Type B pancreatic cell (in vitro differentiated cells): ENCODE measurements around the gene SLC7A1. TPM values are rescaled to one million over a fixed set of nuclear protein-coding genes. Genes with fewer than 3 reads are reported as not detected.

Experiments
- DNase-seq: peaks from one replicate; pipeline ENCODE4 v3.0.0; 2021; ENCODE audit warnings: mixed read lengths; ENCODE audit not compliant: unreplicated experiment; ENCODE audit errors: extremely low spot score
- H3K27ac Mint-ChIP-seq: 2 replicates; pipeline ENCODE4 v1.8.0; 2021; ENCODE audit warnings: mild to moderate bottlenecking, mixed read lengths
- H3K27me3 Mint-ChIP-seq: 2 replicates; pipeline ENCODE4 v1.8.0; 2021; ENCODE audit warnings: mixed read lengths
- H3K36me3 Mint-ChIP-seq: 2 replicates; pipeline ENCODE4 v1.8.0; 2021; ENCODE audit warnings: mixed read lengths
- H3K4me1 Mint-ChIP-seq: one replicate; pipeline ENCODE4 v1.8.0; 2021; ENCODE audit warnings: mixed read lengths; ENCODE audit not compliant: unreplicated experiment
- H3K4me3 Mint-ChIP-seq: 2 replicates; pipeline ENCODE4 v1.8.0; 2021; ENCODE audit warnings: mild to moderate bottlenecking, mixed read lengths
- H3K9me3 Mint-ChIP-seq: 2 replicates; pipeline ENCODE4 v1.8.0; 2021; ENCODE audit warnings: mixed read lengths
- total RNA-seq: library from RNA; stranded (reverse); gene quantifications from 2 replicates; pipeline ENCODE4 v1.2.1, GENCODE V29; 2021; ENCODE audit warnings: low replicate concordance
- TF ChIP-seq, protein P1 (sequence below): fragments of 200-600 bp; sonication (generic); conservative IDR thresholded peaks from 2 replicates; pipeline ENCODE4 v1.5.0; 2021; ENCODE audit warnings: antibody characterized with exemption, mild to moderate bottlenecking

The SLC7A1 gene
- total RNA-seq, 1 donor from 2014 or later: 42.1 TPM

- Mint-ChIP-seq H3K27me3 (no peaks in the 10 kb centered on the region), H3K4me1 (peaks cover 24% of the 10 kb centered on the region), H3K27ac (no peak overlapping the region), H3K4me3 (no peak overlapping the region), H3K36me3 (peaks cover 24% of the 10 kb centered on the region), H3K9me3 (no peaks in the 10 kb centered on the region)
- no peak for DNase-seq
- TF ChIP-seq, protein P1, sequence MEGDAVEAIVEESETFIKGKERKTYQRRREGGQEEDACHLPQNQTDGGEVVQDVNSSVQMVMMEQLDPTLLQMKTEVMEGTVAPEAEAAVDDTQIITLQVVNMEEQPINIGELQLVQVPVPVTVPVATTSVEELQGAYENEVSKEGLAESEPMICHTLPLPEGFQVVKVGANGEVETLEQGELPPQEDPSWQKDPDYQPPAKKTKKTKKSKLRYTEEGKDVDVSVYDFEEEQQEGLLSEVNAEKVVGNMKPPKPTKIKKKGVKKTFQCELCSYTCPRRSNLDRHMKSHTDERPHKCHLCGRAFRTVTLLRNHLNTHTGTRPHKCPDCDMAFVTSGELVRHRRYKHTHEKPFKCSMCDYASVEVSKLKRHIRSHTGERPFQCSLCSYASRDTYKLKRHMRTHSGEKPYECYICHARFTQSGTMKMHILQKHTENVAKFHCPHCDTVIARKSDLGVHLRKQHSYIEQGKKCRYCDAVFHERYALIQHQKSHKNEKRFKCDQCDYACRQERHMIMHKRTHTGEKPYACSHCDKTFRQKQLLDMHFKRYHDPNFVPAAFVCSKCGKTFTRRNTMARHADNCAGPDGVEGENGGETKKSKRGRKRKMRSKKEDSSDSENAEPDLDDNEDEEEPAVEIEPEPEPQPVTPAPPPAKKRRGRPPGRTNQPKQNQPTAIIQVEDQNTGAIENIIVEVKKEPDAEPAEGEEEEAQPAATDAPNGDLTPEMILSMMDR: no peak
Measured at GRCh38 chr13:29513981-29514719, 81.3 kb downstream of the SLC7A1 start.

DNA sequence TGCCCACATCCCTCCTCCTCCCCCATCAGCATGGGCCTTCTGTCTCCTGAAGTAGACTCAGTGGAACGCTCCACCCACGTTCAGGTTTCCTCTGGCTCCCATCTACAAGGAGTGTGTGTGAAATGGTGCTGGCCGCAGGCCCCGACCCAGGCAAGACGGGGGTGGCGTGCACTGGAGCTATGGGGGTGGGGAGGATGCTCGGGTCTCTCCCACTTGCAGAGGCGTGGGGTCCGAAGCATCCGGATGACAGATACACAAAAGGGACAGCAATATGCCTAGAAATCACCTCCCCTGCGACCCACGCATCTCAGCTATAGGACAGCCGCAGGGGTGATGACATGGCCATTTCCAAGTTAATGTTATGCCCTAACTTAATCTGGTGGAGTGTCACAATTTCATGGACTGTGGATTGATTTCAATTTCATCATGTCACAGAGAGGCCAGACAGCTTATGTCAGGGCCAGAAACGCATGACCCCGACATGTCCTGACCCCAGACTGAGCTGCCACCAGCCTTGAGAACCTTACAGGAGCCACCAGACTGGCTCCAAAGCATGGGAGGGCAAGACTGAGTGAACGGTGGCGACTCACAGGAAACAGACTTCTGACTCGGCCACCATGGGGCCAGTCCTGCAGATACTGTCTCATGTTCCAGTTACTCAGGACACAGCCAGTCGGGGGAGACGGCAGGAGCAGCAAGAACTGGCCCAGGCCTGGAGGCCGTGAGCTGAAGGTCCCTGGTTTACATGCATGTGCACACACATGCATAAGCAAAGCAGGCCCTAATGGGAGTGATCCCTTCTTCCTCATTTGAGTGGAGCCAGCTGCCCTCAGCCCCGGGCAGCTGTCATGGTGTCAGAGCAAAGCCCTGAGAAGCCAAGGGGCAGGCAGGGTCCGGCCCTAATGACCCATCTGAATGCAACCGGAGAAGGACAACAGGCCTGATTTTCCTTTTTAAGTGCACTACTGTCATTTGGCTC lies 82.2 kb downstream of the SLC7A1 start:
- TF ChIP-seq, protein P1: no peak
- Mint-ChIP-seq H3K27me3 (no peaks in the 10 kb centered on the region), H3K4me1 (peaks cover 33% of the 10 kb centered on the region), H3K4me3 (no peak overlapping the region), H3K9me3 (no peaks in the 10 kb centered on the region), H3K36me3 (peaks cover 23% of the 10 kb centered on the region), H3K27ac (no peak overlapping the region)
- no peak for DNase-seq

DNA sequence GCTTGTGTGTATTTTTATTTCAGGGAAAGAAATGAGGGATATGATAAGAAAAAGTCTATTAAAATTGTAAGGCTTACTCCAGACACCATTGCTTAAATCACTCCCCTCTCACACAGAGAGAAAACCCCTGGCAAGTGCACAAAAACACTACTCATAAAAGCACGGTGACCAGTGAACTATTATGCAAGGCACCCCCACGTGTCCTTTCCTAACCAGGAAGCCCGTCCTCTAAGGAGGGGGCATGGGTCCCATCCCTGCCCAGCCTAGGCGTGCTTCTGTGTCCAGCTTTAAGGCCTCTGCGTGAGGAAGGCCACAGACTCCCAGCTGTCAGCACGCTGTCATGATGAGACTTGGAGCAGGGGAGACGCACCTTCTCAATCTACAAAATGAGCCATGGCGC lies 83.5 kb downstream of the SLC7A1 start:
- H3K9me3 Mint-ChIP-seq: no peaks in the 10 kb centered on the region
- TF ChIP-seq, protein P1: no peak
- no peak overlapping the region for H3K4me3 Mint-ChIP-seq
- no peak for DNase-seq
- H3K36me3 Mint-ChIP-seq: peaks cover 16% of the 10 kb centered on the region
- H3K27me3 Mint-ChIP-seq: no peaks in the 10 kb centered on the region
- H3K4me1 Mint-ChIP-seq: peaks cover 37% of the 10 kb centered on the region
- H3K27ac Mint-ChIP-seq: peak overlapping the region; percentile 4

DNA sequence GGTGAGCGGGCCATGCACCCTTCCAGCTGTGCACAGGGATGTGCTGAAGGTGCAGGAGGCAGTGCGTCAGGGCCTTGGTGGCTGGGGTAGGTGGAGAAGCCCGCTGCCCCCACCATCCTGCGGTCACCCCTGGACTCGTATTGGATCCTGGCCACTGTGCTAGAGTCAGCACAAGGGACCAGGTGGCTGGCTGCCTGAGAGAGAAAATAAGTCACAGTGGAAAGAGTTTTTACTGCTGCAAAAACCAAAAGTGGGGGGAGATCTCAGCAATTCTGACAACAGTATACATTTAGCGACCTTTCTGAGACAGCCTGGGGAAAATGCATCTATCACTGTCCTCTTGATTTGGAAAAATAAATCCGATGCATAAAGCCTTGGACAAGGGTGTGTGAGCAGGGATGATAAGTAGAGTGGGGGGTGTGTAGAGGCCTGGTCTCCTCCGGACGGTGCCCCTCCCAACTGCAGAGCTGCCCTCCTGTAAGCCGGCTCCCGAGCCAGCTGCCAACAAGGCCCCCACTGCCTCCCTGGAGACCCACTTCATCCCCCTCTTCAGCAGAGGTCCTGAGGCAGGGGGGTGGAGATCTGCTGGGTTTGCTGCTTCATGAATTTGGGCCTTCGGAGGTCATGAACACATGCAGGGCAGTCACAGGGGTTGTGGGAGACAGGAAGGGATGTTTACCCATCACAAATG lies 84.2 kb downstream of the SLC7A1 start:
- Mint-ChIP-seq H3K4me3 (no peak overlapping the region), H3K27ac (peak overlapping the region; percentile 13), H3K27me3 (no peaks in the 10 kb centered on the region), H3K4me1 (peaks cover 37% of the 10 kb centered on the region), H3K36me3 (peaks cover 13% of the 10 kb centered on the region), H3K9me3 (no peaks in the 10 kb centered on the region)
- no peak for DNase-seq
- TF ChIP-seq, protein P1: no peak

DNA sequence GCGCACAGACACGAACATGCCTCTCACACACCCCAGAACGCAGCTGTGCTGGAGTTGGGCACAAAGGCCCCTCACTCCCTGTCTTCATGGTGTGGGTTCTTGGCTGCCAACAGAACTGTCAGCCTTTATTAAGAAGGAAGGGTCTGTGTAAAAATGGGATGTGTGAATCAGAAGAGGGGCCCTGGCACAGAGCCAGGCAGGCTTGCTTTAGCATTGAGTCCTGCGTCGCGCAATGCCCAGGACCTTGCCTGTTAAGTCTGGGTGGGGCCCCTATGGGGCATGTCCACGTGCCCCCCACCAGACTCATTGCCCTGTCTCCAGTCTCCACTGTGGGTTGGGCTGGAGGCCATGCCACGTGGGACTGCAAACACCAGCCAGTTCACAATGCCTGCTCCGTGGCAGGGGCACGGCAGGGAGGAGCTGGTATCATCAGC lies 84.8 kb downstream of the SLC7A1 start:
- peaks cover 37% of the 10 kb centered on the region for H3K4me1 Mint-ChIP-seq
- DNase-seq: no peak
- H3K4me3 Mint-ChIP-seq: no peak overlapping the region
- H3K27ac Mint-ChIP-seq: no peak overlapping the region
- peaks cover 13% of the 10 kb centered on the region for H3K36me3 Mint-ChIP-seq
- TF ChIP-seq, protein P1: no peak
- H3K9me3 Mint-ChIP-seq: no peaks in the 10 kb centered on the region
- no peaks in the 10 kb centered on the region for H3K27me3 Mint-ChIP-seq
